ENCODE results near the gene PARD3. TPM values are rescaled to one million over a fixed set of nuclear protein-coding genes. Genes with fewer than 3 reads are reported as not detected.

Gene PARD3
- total and polyA plus RNA-seq, 2 donors (not counting 3 experiments of a cell fraction or from before 2014, with no cell fraction given) = 7.3 to 24.1 TPM

- Histone ChIP-seq H3K36me3 (ENCODE audit: control insufficient read depth in 2 of 2, extremely low read depth in 1 of 2, insufficient read depth in 2 of 2, low read length in 2 of 2) (no peaks in the 10 kb centered on the region), H3K27me3 (ENCODE audit: control insufficient read depth in 2 of 2, insufficient read depth in 2 of 2, low read length in 2 of 2) (peaks cover 5 to 7% of the 10 kb centered on the region in 2 experiments), H2AFZ (ENCODE audit: low read depth, low read length) (no peak overlapping the region), H3K4me2 (ENCODE audit: insufficient read depth, low read length) (no peak overlapping the region), H3K9me3 (replicated peaks; ENCODE audit: control insufficient read depth, insufficient read depth, low read length) (no peaks in the 10 kb centered on the region), H3K9ac (replicated peaks; ENCODE audit: extremely low read depth, insufficient read depth, low read length) (no peak overlapping the region), H4K20me1 (replicated peaks; ENCODE audit: control insufficient read depth, extremely low read depth, insufficient read depth, low read length) (no peaks in the 10 kb centered on the region), H3K27ac (ENCODE audit: insufficient read depth, low read depth, low read length) (no peak overlapping the region), H3K9me1 (replicated peaks; ENCODE audit: control insufficient read depth, extremely low read depth, insufficient read depth, low read length) (no peaks in the 10 kb centered on the region), H3K79me2 (ENCODE audit: control insufficient read depth, insufficient read depth, low read length) (no peaks in the 10 kb centered on the region), H3K4me3 (replicated peaks in 1 of 3; ENCODE audit: insufficient read depth in 1 of 3, low read depth in 1 of 3, low read length in 3 of 3) (no peak overlapping the region), H3K4me1 (ENCODE audit: control insufficient read depth, extremely low read depth, insufficient read depth, low read length) (no peaks in the 10 kb centered on the region)
- TF ChIP-seq, protein P1, sequence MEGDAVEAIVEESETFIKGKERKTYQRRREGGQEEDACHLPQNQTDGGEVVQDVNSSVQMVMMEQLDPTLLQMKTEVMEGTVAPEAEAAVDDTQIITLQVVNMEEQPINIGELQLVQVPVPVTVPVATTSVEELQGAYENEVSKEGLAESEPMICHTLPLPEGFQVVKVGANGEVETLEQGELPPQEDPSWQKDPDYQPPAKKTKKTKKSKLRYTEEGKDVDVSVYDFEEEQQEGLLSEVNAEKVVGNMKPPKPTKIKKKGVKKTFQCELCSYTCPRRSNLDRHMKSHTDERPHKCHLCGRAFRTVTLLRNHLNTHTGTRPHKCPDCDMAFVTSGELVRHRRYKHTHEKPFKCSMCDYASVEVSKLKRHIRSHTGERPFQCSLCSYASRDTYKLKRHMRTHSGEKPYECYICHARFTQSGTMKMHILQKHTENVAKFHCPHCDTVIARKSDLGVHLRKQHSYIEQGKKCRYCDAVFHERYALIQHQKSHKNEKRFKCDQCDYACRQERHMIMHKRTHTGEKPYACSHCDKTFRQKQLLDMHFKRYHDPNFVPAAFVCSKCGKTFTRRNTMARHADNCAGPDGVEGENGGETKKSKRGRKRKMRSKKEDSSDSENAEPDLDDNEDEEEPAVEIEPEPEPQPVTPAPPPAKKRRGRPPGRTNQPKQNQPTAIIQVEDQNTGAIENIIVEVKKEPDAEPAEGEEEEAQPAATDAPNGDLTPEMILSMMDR (IDR thresholded peaks at IDR 0.05; ENCODE audit: extremely low read depth in 1 of 2, insufficient read depth in 1 of 2, low read depth in 1 of 2, low read length in 2 of 2) = no peak
- TF ChIP-seq JUN (IDR thresholded peaks at IDR 0.05; ENCODE audit: borderline replicate concordance, insufficient read depth, insufficient read length, low read depth) (no peak), GATA2 (IDR thresholded peaks at IDR 0.05; ENCODE audit: insufficient read depth, insufficient read length, low read depth, low read length) (no peak), POLR2A (IDR thresholded peaks at IDR 0.05; ENCODE audit: low read depth, low read length) (no peak), POLR2AphosphoS5 (IDR thresholded peaks at IDR 0.05; ENCODE audit: insufficient read depth, low read depth, low read length) (no peak), MYC (IDR thresholded peaks at IDR 0.05; ENCODE audit: low read depth, low read length) (no peak), FOS (IDR thresholded peaks at IDR 0.05; ENCODE audit: borderline replicate concordance, insufficient read depth, low read length) (no peak), EZH2 (IDR thresholded peaks at IDR 0.05; ENCODE audit: borderline replicate concordance, low read depth, low read length, severe bottlenecking) (no peak)
- TF ChIP-seq, protein P2, sequence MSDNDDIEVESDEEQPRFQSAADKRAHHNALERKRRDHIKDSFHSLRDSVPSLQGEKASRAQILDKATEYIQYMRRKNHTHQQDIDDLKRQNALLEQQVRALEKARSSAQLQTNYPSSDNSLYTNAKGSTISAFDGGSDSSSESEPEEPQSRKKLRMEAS (IDR thresholded peaks at IDR 0.05; ENCODE audit: insufficient read depth, insufficient read length) = no peak
- FAIRE-seq = no peak
- CTCF ChIA-PET = interaction anchor here (0.6 kb wide), 1 partner anchor 15 kb away, joined by 3 read pairs; no protein-coding TSS in a partner anchor
- POLR2A ChIA-PET = no interaction called here
- no peak for DNase-seq (ENCODE audit: low read depth, low spot score)
- dilution Hi-C loops (cut with MboI; ENCODE audit: extremely low pct_ligation_motif_present, low sequenced_read_pairs) (no loop called here), intact Hi-C loops (cut with micrococcal nuclease) (no loop called here)
- no TSS peak for BruUV-seq (replicated peaks)
Observed at GRCh38 chr10:34835908-34836508, 20.9 kb upstream of the PARD3 start.
